SK-N-MC (cell line): ENCODE measurements around the gene TACR2.

Experiments
- EZH2 ChIP-seq: fragments of 200-600 bp; sonication (generic); IDR thresholded peaks from one replicate; pipeline ENCODE4 v1.6.1; 2017; ENCODE audit warnings: antibody characterized with exemption
- POLR2AphosphoS5 ChIP-seq: IDR thresholded peaks from 2 replicates; pipeline ENCODE4 v1.6.1; 2012; ENCODE audit warnings: mild to moderate bottlenecking, low read depth, low read length, borderline replicate concordance

DNA sequence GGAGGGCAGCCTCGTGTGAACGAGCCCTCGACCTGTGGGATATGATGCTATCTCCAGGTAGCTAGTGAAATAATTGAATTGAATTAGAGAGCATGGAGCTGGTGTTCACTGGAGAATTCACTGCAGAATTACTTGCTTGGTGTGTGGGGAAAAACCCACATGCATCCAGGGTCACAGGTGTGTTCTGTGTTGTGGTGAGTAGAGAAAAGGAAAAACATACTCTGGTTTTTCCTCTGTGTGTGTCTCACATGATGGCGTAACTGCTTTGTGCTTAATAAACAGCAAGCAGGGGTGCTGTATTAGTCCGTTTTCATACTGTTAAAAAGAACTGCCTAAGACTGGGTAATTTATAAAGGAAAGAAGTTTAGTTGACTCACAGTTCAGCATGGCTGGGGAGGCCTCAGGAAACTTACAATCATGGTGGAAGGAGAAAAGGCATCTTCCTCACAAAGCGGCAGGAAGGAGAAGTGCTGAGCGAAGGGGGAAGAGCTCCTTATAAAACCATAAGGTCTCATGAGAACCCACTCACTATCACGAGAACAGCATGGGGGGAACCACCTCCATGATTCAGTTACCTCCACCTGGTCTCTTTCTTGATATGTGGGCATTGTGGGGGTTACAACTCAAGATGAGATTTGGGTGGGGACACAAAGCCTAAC is 62.6 kb downstream of the TACR2 start:
- TF ChIP-seq POLR2AphosphoS5, result no peak
- TF ChIP-seq EZH2, result no peak
